ENCODE data around the gene TMEM165.

Gene TMEM165

DNA sequence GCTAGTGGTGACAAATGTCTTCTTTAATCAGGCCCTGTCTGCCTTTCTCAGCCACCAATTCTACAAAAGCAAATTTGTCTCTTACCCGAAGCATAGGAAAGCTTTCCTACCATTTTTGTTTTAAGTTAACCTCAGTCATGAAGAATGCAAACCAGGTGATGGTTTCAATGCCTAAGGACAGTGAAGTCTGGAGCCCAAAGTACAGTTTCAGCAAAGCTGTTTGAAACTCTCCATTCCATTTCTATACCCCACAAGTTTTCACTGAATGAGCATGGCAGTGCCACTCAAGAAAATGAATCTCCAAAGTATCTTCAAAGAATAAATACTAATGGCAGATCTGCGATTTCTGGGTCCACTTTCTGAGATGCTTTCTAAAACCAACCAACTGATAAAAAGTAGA is 25.8 kb upstream of the TMEM165 start:
- DNase-seq: no peak

DNA sequence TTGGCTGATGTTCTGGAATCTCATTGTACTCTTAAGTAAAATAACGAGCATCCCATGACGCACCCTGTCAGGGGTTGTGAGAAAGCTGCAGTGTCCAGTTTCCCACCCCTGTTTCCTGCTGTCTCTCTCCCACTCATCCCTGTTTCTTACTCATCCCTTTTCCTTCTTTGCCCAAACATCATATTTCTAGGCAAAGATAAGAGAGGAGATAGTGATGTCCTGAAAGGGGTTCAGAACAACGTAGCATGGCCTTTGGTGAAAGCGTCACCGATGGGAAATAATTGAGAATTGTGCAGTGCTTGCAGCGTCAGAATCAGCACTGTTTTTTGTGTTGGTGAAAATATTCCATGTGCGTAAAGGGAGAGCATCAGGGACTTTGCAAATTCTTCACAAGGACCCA is 23.5 kb upstream of the TMEM165 start:
- no peak for DNase-seq

DNA sequence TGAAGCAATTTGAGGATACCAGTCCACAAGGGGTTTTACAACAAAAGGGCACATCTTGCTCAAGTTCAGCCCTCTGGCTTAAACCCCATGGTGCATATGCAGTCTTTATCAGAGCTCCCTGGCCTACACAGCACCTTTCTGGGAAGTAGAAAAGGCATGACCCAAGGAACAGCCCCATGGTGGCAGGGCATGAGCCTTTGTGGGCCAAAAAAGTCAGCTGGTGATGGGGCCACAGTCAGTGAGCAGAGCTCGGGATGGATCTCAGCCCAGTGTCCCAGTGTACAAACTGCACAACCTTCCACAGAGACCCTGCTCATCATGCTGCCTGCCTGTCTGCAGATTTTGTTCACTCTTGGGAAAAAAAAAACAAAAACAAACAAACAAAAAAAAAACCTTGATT is 22.3 kb upstream of the TMEM165 start:
- DNase-seq: no peak

DNA sequence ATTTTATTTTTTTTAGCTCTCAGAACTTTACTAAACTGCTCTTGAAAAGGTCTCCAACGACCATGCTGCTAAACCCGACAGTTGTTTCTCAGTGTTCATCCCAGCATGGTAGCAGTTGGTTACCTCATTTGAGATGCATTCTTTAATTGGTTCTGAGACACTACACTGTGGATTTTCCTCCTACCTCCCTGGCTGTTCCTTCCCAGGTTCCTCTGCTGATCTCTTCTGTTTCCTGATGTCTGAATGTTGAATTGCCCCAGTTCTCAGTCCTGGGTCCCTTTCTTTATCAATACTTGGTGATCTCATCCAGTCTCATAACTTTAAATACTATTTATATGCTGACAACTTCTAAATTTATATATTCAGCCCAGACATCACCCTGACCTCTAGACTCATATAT is 19.1 kb upstream of the TMEM165 start:
- no peak for DNase-seq

DNA sequence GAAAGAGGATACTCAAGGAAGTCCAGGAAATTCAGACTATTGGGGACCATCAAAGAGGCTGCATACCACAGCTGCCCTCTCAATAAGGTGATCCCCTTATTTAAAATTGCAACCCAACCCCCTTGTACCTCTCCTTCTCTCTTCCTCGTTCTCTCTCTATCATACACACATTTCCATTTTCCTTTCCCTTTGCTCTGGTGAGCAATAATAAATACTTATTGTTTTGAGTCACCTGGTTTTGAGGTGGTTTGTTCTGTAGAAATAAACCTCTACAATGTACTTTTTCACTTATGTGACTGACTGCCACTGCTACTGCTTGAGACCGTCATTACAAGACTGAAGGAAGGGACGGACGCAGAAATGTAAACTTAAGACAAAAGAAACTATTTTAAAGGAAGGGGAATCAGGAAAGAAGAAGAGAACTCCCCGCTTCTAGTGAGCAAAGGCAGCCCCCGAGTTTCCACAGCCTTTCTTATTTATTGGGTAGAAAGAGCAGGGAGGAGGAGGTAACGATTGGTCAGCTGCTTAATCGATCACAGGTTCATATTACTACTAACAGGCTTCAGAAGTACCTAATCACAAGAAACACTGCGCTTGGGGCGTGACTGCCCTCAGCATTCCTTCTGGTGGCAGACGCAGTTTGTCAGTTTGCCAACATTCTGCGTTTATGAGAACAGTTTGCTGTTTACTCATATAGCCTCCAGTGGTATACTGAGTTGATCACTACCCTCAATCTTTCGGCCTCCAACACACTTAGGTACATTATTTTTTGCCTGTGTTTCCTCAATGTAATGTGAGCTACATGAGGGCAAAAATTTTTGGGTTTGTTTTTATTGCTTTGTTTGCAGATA is 16.9 kb upstream of the TMEM165 start:
- DNase-seq: no peak

DNA sequence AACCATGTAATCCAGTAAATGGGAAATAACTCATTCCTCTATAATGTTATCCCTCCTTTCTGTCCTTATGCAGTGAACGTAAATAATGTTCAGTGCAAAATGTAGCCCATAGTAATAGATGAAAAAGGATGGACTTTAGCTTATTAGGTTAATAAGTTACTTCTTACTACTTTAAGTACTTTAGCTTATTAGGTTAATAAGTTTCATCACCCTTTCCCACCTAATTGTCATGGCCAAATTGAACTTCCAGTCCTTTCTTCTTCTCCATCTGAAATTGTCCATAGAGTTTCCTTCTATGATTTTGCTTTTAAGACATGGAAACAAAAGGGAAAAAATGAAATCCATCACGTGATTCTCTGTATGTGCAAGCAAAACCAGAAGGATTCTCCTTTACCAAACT is 15.2 kb upstream of the TMEM165 start:
- no peak for DNase-seq

DNA sequence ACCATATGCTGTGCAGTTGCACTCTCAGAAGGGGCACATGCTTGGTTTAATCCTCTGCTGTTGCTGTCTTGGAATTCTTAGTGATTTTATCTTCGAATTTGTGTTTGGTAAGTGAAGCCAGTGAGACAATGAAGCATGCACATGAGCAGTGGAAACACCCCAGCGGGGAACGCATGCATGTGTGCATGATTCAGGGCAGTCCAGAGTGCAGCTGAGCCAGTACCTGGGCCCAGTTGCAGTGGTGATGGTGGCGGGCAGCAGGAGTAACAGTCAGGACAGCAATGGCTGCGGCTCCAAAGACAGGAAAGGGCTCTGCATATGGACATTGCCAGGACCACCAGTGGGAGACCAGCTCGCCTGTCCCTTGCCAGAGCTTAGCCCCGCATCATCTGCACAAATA is 14.3 kb upstream of the TMEM165 start:
- no peak for DNase-seq

DNA sequence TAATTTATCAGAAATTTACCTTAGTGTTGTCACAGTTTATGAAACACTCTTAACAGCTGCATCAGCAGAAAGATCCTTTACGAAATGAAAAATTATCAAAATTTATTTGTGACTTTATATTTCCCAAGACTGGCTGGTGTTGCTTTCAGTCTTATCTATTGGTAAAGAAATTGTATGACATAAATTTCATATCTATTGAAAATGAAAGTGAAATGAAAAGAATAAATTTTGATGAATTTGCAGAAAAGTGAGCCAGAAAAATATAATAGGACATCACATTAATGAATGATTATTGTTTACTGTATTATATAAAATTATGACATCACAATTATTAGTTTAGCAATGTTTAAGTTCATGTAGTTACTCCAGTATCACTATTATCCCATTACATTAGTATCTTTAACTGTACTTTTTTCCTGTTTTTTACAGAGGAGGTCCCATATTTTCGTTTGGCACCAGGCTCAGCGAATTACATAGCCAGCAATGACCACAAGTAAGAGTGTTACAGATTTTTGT is 13.2 kb upstream of the TMEM165 start:
- DNase-seq: no peak

DNA sequence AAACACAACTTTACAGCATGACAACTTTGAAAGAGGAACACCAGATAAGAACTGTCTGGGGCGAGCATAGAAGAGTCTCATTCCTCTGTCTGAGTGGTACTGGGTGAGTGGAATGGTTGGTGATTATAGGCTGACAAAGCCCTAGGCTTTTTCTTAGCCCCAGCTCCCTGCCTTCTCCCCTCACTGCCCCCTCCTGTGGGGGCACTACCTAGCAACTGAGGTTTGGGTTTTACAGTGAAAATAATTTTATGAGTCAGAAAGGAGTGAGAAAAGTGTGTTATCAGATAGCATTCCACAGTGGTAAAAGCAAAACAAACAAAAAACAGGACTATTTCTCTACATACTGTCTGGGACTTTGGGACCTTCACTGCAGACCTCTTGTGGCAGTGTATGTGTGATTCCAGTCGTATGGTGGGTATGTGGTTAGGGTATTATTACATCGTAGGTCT is 10.5 kb upstream of the TMEM165 start:
- no peak for DNase-seq

DNA sequence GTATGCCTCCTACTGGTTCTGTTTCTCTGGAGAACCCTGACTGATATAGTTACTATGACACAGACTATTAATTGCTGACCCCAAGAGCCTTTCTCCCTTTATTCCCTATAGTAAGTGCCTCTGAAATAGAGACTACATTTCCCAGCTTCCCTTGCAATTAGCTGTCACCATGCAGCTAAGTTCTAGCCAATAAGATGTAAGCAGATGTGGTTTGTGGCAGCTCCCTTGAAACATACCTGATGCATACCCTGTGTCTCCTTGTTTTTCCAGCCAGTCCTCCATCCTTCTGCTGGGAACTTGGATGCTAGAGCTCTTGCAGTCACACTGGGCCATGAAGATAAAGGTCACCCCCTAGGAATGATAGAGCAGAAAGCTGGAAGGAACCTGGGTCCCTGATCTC is 9.7 kb upstream of the TMEM165 start:
- no peak for DNase-seq

DNA sequence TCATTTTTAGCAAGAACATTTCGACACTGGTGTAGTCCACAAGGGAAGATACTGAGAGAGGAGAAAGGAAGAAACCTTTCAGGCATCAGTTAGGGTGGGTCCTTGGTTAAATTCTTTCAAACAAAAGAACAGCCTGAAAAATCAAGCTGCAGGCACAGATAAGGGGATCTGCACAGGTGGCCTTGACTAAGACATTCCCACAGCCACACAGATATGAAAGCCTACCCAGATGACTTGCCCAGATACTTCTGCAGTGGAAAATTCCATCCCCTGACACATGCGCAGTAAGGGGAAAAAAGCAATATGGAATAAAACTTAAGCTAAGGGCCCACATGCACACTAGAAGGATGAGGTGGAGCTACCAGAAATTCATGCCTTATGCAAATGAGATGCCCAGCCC is 8.9 kb upstream of the TMEM165 start:
- DNase-seq: no peak

DNA sequence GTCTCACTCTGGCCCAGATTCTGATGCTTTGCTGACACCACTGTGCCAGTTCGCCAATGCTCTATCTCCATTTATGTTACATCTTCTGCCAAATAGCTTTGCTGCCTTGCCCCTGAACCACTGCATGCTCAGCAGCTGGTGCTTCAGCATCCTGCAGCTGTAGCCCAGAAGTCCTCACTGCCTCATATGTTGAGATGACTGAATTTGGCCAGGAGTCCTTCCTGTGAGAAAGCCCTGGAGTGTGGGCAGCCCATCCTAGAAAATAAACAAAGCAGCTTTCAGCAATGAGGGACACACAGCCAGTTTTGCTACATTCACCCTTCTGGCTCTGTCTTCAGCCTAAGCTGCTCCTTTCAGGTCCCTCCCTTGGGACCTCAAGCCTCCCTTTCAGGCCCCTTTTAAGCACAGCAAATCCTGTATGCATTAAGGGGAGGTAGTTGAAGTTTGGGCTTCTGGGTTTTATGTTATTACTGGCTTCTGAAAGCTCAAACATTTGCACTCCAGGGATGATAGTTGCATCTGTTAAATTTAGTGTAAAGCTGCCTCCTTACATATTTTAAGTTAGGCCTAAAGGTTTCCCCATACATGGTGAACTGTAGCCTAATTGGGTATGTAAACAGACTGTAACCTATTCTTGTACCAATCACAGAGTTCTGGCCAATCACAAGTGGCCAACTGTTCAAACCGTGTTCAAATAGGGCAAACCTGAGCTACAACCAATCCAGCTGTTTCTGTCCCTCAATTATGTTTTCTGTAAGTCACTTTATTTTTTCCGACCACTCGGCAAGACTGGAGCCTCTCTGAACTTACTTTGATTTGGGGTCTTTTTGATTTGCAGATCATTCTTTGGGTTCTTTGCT is 2.1 kb upstream of the TMEM165 start:
- DNase-seq: no peak

DNA sequence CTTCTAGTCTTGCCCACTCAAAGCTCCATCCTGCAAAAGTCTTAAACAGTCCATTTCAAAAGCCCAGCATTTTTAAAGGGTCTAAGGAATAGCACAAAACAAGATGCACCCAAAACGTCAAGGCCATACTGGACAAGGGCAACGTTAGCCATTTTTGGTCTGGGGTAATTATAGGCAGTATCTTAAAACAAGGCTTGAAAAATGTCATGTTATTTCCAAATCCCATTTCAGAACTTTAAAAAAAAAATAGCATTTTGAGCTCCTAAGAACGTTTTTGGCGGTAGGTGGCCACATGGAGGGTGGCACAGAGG is 584 bp upstream of the TMEM165 start:
- DNase-seq: no peak

DNA sequence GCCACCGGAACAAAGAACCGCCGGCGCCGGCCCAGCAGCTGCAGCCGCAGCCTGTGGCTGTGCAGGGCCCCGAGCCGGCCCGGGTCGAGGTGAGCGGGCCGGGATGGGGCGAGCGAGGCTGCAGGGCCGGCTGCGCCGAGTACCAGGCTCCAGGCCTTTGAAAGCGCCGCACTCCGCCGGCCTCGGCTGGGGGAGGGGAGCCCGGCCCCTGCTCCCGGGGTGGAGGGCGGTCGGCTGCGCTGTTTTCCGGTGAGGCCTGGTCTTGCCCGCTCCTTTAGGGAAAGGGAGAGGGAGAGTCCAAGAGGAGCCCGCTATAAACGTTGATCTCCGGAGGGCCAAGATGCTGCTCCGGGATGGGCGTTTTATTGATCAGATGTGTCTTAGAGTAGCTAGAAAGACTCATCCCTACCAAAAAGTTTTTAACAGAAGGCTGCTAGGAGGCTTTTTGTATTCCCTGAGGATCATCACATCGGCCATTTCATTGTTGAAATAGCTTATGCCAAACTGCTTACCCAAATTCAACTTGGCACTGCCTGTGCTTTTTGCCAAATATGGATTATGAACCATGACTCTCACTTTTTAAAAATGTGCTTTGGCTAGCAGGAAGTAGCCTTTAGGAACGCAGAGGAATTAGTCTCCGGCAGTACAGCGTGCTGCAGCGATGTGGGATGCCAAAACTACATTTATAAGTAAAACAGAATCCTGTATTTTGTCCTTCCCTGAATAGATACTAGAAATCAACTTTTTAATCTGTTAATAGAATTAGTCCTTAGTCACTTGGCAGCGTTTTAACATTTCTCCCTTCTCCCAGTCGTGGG is 760 bp downstream of the TMEM165 start:
- DNase-seq: peak; percentile 6 to 31

DNA sequence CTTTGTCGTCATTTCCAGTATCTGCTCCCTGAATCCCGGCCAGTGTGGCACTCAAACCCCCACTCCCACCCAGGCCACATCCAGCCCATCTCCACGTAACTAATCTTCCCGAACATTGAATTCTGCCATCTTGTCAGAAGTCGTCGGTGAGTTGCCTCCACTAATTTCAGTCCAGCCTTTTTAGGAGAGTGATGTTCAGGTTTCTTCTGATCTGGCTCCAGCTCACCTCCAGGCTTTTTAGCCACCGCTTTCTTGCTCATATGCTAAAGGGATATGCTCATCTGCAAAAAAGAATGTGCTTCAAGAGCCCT is 1.3 kb downstream of the TMEM165 start:
- no peak for DNase-seq

DNA sequence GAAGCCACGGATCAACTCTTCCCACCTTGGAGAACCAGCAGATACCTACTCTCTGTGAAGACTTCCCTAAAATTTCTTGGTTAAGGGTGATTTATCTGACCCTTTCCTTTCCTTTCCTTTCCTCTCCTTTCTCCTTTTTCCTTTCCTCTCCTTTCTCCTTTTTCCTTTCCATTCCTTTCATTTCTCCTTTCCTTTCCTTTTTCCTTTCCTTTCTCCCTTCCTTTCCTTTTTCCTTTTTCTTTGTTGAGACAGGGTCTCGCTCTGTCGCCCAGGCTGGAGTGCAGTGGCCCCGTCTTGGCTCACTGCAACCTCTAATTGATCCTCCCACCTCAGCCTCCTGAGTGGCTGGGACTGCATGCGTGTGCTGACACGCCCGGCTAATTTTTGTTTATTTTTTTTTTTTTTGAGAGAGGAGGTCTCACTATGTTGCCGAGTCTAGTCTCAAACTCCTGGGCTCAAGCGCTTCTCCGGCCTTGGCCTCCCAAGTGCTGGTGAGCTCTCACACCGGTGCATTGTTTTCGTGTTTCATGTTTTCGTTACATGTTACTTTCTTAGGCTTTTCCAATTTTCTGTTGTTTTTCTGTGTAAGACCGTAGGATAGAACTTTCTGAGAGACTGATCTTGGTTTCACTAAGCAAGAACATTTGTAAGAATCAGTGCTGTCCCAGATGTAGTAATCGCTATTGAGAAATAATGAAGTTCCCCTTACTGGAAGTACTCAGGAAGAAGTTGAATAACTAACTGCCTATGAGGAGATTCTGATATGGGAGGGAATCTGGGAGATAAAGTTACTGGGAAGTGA is 2.0 kb downstream of the TMEM165 start:
- DNase-seq: no peak

DNA sequence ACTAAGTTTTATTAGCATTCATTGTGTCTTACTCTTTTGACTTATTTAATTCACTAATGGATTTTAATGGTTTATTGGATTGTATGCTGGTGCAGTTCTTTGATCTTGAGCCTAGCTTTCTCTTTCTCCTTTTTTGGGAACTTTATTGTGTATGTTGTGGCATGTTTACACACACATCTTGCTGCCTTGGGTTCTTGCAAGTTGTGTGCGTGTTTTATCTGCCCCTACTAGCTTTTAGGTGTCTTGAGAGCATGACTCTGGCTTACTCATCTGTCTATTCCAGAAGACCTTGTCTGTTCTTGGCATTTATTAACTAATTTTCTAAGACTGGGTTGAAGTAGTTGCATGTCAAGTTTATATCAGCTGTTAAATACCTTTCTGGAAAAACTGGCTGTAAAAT is 2.7 kb downstream of the TMEM165 start:
- no peak for DNase-seq

DNA sequence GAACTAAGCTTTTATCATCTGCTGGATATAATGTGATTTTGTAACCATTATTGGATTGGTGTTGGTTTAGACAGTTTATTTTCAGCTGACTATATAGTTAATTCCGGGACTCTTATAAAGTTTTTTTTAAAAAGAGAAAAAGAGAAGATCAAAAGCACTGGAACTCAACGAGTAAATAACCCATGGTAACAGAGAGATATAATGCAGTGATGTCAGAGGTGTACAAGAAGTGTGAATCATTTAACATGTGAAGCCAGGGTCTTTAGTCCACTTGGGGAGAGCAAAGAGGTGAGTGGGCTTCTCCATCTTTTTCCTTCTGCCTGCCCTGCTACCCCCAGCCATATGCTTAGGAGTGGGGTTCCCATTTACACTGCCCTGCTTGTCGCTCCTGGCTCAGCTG is 3.2 kb downstream of the TMEM165 start:
- DNase-seq: no peak

DNA sequence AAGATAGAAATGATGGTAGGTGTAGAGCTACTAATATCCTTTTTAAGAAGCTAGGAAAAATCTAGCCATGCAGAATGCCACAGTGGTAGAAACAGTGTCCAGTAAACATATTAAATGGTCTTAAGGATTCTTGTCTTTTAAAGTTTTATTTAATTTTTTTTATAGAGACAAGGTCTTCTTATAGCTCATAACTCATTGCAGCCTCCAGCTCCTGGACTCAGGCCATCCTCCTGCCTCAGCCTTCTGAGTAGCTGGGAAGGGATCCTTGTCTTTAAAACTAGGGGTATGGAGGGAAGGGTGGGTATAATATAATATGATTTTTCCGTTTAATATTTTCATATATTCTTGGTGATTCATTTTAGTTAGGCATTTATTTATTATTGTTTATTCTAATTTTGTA is 3.8 kb downstream of the TMEM165 start:
- DNase-seq: no peak

DNA sequence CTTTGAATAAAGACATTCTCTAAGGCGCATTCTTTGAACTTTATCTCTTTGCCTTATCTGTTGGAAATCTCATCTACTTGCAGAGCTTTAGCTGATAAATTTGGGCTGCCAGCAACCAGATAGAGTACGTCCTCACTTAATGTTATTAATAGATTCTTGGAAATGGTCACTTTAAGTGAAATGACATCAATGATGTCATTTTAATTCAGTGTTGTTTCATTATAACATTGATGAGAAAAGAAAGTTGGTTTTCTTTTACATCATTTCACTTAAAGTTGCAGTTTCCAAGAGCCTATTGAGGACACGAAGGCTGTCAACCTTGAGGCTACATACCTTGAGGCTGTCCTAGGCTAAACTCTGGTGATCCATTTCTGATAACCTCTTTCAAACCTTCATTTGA is 9.3 kb downstream of the TMEM165 start:
- no peak for DNase-seq

DNA sequence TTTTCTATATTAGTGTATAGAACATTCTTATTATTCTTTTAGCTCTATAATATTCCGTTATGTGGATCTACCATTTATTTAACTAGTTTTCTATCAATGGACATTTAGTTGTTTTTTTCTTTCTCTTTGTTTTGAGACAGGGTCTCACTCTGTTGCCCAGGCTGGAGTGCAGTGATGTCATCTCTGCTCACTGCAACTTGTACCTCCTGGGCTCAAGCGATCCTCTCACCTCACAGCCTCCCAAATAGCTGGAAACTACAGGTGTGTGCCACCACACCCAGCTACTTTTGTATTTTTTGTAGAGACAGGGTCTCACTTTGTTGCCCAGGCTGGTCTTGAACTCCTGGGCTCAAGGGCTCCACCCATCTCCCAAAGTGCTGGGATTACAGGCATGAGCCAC is 10.8 kb downstream of the TMEM165 start:
- no peak for DNase-seq

DNA sequence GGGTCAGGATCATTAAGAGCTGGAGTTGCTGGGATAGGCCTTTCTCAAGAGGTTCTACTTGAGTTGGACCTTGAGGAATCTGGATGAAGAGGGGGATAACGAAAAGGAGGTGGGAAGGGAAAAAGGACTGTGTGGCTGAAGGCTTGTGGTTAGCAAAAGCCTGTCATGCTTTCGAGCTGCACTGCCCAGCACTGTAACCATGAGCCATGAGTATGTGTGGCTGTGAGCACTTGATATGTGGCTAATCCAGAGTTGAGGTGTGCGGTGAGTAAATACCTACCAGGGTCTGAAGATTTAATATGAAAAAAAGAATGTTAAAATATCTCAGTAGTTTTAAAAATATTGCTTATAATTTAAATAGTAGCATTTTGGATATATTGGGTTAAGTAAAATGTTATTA is 11.4 kb downstream of the TMEM165 start:
- DNase-seq: no peak

DNA sequence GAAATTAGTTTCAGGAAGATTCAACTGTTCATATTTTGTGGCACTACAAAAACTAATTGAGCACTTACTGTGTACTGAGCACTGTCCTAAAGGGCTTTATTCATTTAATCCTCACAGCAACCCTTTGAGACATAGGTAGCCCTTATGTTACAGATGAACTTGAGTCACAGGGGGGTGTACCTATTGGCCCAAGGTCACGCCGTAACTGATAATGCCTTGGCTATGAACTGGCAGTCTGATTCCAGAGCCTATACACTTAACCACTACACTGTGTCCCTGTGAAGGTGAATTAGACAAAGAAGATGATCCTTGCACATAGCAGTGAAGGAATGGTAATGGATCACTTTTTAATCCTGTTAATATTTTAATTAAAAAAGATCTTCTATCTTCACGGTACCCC is 12.0 kb downstream of the TMEM165 start:
- DNase-seq: no peak
